ENCODE results near the gene POLN. TPM values are rescaled to one million over a fixed set of nuclear protein-coding genes. Genes with fewer than 3 reads are reported as not detected.

Gene POLN
- total RNA-seq, 2 experiments from 2014 or later = 2.1 to 2.3 TPM

- Histone ChIP-seq H3K27ac (ENCODE audit: low read depth in 1 of 2, low read length in 2 of 2) (no peak overlapping the region), H3K9me3 (ENCODE audit: control insufficient read depth in 1 of 2, insufficient read depth in 1 of 2, low read length in 2 of 2) (peaks cover 0 to 4% of the 10 kb centered on the region in 2 experiments), H3K27me3 (ENCODE audit: control insufficient read depth in 1 of 2, insufficient read depth in 2 of 2, low read length in 2 of 2) (peaks cover 7% of the 10 kb centered on the region in 2 experiments), H3K36me3 (ENCODE audit: insufficient read depth, low read length) (no peaks in the 10 kb centered on the region), H3K4me1 (ENCODE audit: insufficient read depth, low read length) (no peaks in the 10 kb centered on the region), H3K4me3 (ENCODE audit: low read length) (no peak overlapping the region)
- no peaks in the 10 kb centered on the region for H3K36me3 Mint-ChIP-seq (ENCODE audit: low read depth)
- ATAC-seq (ENCODE audit: poor library complexity) (no peak), DNase-seq (peak in 1 of 14 experiments; percentile 11)
- intact Hi-C loops (cut with DNase I, micrococcal nuclease) = no loop called here
- H3K27ac Mint-ChIP-seq = no peak overlapping the region
- H3K27me3 Mint-ChIP-seq = peaks cover 6% of the 10 kb centered on the region
- POLR2A ChIA-PET = no interaction called here
- H3K4me1 Mint-ChIP-seq (ENCODE audit: low read depth) = no peaks in the 10 kb centered on the region
- no peak for TF ChIP-seq CTCF (IDR thresholded peaks at IDR 0.05)
- no peaks in the 10 kb centered on the region for H3K9me3 Mint-ChIP-seq
- no peak overlapping the region for H3K4me3 Mint-ChIP-seq
- CTCF ChIA-PET = no interaction called here
Observed at GRCh38 chr4:2066571-2067445, 175.1 kb downstream of the POLN start.

GRCh38 chr4:2066011-2066551 is 175.8 kb downstream of the POLN start:
- POLR2A ChIA-PET = no interaction called here
- ATAC-seq (ENCODE audit: poor library complexity) (no peak), DNase-seq (peak in 1 of 14 experiments; percentile 6)
- Mint-ChIP-seq H3K4me3 (no peak overlapping the region), H3K4me1 (ENCODE audit: low read depth) (no peaks in the 10 kb centered on the region), H3K27ac (no peak overlapping the region), H3K27me3 (peaks cover 7% of the 10 kb centered on the region), H3K9me3 (no peaks in the 10 kb centered on the region), H3K36me3 (ENCODE audit: low read depth) (no peaks in the 10 kb centered on the region)
- Histone ChIP-seq H3K27me3 (ENCODE audit: control insufficient read depth in 1 of 2, insufficient read depth in 2 of 2, low read length in 2 of 2) (peaks cover 7 to 14% of the 10 kb centered on the region in 2 experiments), H3K4me1 (ENCODE audit: insufficient read depth, low read length) (no peaks in the 10 kb centered on the region), H3K36me3 (ENCODE audit: insufficient read depth, low read length) (no peaks in the 10 kb centered on the region), H3K27ac (ENCODE audit: low read depth in 1 of 2, low read length in 2 of 2) (no peak overlapping the region), H3K4me3 (ENCODE audit: low read length) (no peak overlapping the region), H3K9me3 (ENCODE audit: control insufficient read depth in 1 of 2, insufficient read depth in 1 of 2, low read length in 2 of 2) (peaks cover 0 to 8% of the 10 kb centered on the region in 2 experiments)
- no peak for TF ChIP-seq CTCF (IDR thresholded peaks at IDR 0.05)
- intact Hi-C loops (cut with DNase I, micrococcal nuclease) = no loop called here
- CTCF ChIA-PET = no interaction called here

GRCh38 chr4:2065106-2065930 is 176.6 kb downstream of the POLN start:
- CTCF ChIA-PET = no interaction called here
- intact Hi-C loops (cut with DNase I, micrococcal nuclease) = no loop called here

More at GRCh38 chr4:2065106-2065930, 176.6 kb downstream of the POLN start:
- peaks cover 7 to 19% of the 10 kb centered on the region in 2 experiments for H3K27me3 ChIP-seq (ENCODE audit: control insufficient read depth in 1 of 2, insufficient read depth in 2 of 2, low read length in 2 of 2)
- H3K27ac ChIP-seq (ENCODE audit: low read depth in 1 of 2, low read length in 2 of 2) = no peak overlapping the region
- Mint-ChIP-seq H3K27ac (no peak overlapping the region), H3K4me3 (no peak overlapping the region), H3K4me1 (ENCODE audit: low read depth) (no peaks in the 10 kb centered on the region), H3K36me3 (ENCODE audit: low read depth) (no peaks in the 10 kb centered on the region), H3K27me3 (peaks cover 7% of the 10 kb centered on the region), H3K9me3 (no peaks in the 10 kb centered on the region)
- no peak overlapping the region for H3K4me3 ChIP-seq (ENCODE audit: low read length)
- POLR2A ChIA-PET = no interaction called here
- no peak for DNase-seq
- no peak for TF ChIP-seq CTCF (IDR thresholded peaks at IDR 0.05)
- H3K9me3 ChIP-seq (ENCODE audit: control insufficient read depth in 1 of 2, insufficient read depth in 1 of 2, low read length in 2 of 2) = peaks cover 0 to 8% of the 10 kb centered on the region in 2 experiments
- no peak for ATAC-seq (ENCODE audit: poor library complexity)
- no peaks in the 10 kb centered on the region for H3K36me3 ChIP-seq (ENCODE audit: insufficient read depth, low read length)
- peaks cover 3% of the 10 kb centered on the region for H3K4me1 ChIP-seq (ENCODE audit: insufficient read depth, low read length)
